ENCODE results near the gene DNAAF8. TPM values are rescaled to one million over a fixed set of nuclear protein-coding genes. Genes with fewer than 3 reads are reported as not detected.

DNAAF8 gene
- total and polyA plus RNA-seq, 7 donors, result 0.42 to 2.1 (median 1.2) TPM; not detected in 1

GRCh38 chr16:4689091-4689671 is 45.2 kb upstream of the DNAAF8 start:
- H3K27me3 ChIP-seq (ENCODE audit: insufficient read depth in 3 of 3, low read length in 2 of 3), result no peaks in the 10 kb centered on the region
- H3K4me1 ChIP-seq, result peaks cover 28% of the 10 kb centered on the region
- H3K27ac ChIP-seq, result no peak overlapping the region
- 88 to 93% (median 90%) methylated on average over 20 to 21 of the region's 21 CpGs for WGBS, 3 donors
- intact Hi-C loops (cut with DNase I), result no loop called here
- no peaks in the 10 kb centered on the region for H3K9me3 ChIP-seq
- no peak for ATAC-seq
- peak in 1 of 2 donors; percentile 46 for DNase-seq
- H3K4me3 ChIP-seq, result no peak overlapping the region
- no peak for TF ChIP-seq CTCF (IDR thresholded peaks at IDR 0.05)
- H3K36me3 ChIP-seq (ENCODE audit: insufficient read depth in 1 of 2, low read depth in 1 of 2), result peaks cover 0 to 38% of the 10 kb centered on the region in 2 donors

GRCh38 chr16:4689864-4690704 is 44.3 kb upstream of the DNAAF8 start:
- intact Hi-C loops (cut with DNase I), result loop anchor here in 1 of 2 donors (10.0 kb wide), 1 partner anchor 265 kb away; the partner anchor contains the start of gene SEC14L5
- TF ChIP-seq CTCF (IDR thresholded peaks at IDR 0.05), result no peak
- Histone ChIP-seq H3K9me3 (no peaks in the 10 kb centered on the region), H3K4me1 (peaks cover 24% of the 10 kb centered on the region), H3K36me3 (ENCODE audit: insufficient read depth in 1 of 2, low read depth in 1 of 2) (peaks cover 0 to 31% of the 10 kb centered on the region in 2 donors), H3K4me3 (no peak overlapping the region), H3K27ac (no peak overlapping the region), H3K27me3 (ENCODE audit: insufficient read depth in 3 of 3, low read length in 2 of 3) (no peaks in the 10 kb centered on the region)
- ATAC-seq, result no peak
- DNase-seq, result peak in 1 of 2 donors; percentile 62
- WGBS, 3 donors, result 84 to 86% (median 85%) methylated on average over 31 of the region's 31 CpGs

GRCh38 chr16:4690946-4691665 is 43.2 kb upstream of the DNAAF8 start:
- no peaks in the 10 kb centered on the region for H3K27me3 ChIP-seq (ENCODE audit: insufficient read depth in 3 of 3, low read length in 2 of 3)
- intact Hi-C loops (cut with DNase I), result loop anchor here in 1 of 2 donors (10.0 kb wide), 1 partner anchor 264 kb away; the partner anchor contains the start of gene SEC14L5
- H3K27ac ChIP-seq, result no peak overlapping the region
- ATAC-seq, result no peak
- peaks cover 0 to 34% of the 10 kb centered on the region in 2 donors for H3K36me3 ChIP-seq (ENCODE audit: insufficient read depth in 1 of 2, low read depth in 1 of 2)
- H3K4me3 ChIP-seq, result no peak overlapping the region
- H3K9me3 ChIP-seq, result no peaks in the 10 kb centered on the region
- peaks cover 21% of the 10 kb centered on the region for H3K4me1 ChIP-seq
- peak in 1 of 2 donors; percentile 43 for DNase-seq
- 67 to 76% (median 75%) methylated on average over 19 of the region's 19 CpGs for WGBS, 3 donors
- TF ChIP-seq CTCF (IDR thresholded peaks at IDR 0.05), result no peak

- 73 to 82% (median 76%) methylated on average over 17 to 20 of the region's 20 CpGs for WGBS, 3 donors
- H3K36me3 ChIP-seq (ENCODE audit: insufficient read depth in 1 of 2, low read depth in 1 of 2), result peaks cover 0 to 34% of the 10 kb centered on the region in 2 donors
- no peak overlapping the region for H3K4me3 ChIP-seq
- H3K27me3 ChIP-seq (ENCODE audit: insufficient read depth in 3 of 3, low read length in 2 of 3), result no peaks in the 10 kb centered on the region
- H3K9me3 ChIP-seq, result no peaks in the 10 kb centered on the region
- ATAC-seq, result no peak
- DNase-seq, result peak in 1 of 2 donors; percentile 55
- intact Hi-C loops (cut with DNase I), result loop anchor here in 1 of 2 donors (10.0 kb wide), 1 partner anchor 263 kb away; the partner anchor contains the start of gene SEC14L5
- no peak for TF ChIP-seq CTCF (IDR thresholded peaks at IDR 0.05)
- peaks cover 21% of the 10 kb centered on the region for H3K4me1 ChIP-seq
- H3K27ac ChIP-seq, result peak overlapping the region; percentile 51
Measured at GRCh38 chr16:4691666-4692412, 42.5 kb upstream of the DNAAF8 start.

All from psoas muscle (tissue), 8 donors.